ENCODE data around the gene TBC1D2.

DNA sequence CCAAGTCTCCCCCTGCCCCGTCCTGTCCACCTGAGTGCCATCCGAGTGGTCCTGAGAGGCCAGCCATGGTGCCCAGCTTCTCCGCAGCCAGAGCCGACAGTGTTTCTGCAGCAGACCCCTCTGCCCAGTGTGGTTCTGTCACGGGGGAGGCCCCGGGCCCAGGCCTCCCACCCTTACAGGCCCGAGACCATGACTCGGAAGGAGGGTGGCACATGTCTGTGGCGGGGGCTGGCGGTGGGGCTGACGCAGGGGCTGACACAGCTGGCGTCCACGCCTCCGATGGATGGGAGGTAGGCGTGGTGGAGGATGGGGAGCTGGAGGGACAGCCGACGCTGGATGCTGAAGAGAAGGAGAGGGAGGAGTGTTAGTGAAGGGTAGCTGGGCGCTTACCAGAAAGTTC is 35.0 kb upstream of the TBC1D2 start:
- TF ChIP-seq SP2 (tag by site-specific recombination; IDR thresholded peaks at IDR 0.05) = no peak
- no peak for TF ChIP-seq CTCF (tag by site-specific recombination; IDR thresholded peaks at IDR 0.05)
- no peak for TF ChIP-seq ZNF544 (tag by site-specific recombination; IDR thresholded peaks at IDR 0.05)
- TF ChIP-seq TSHZ1 (tag by site-specific recombination; IDR thresholded peaks at IDR 0.05; ENCODE audit: borderline replicate concordance) = no peak
- no peak for TF ChIP-seq ZNF404 (tag by site-specific recombination; IDR thresholded peaks at IDR 0.05)
- TF ChIP-seq ZNF121 (tag by site-specific recombination; IDR thresholded peaks at IDR 0.05) = no peak
- no peak for TF ChIP-seq YY2 (tag by site-specific recombination; IDR thresholded peaks at IDR 0.05)
